Stomach (tissue), 4 donors: Measurements from ENCODE around the gene STMN3.

ENCODE experiments used
- POLR2AphosphoS5 ChIP-seq, 3 donors: sonication (generic); formaldehyde crosslinking; IDR thresholded peaks; one replicate each; pipeline ENCODE4 v1.6.1; 2016; ENCODE audit warnings: antibody characterized with exemption in 3 of 3
- TF ChIP-seq, protein P1 (sequence below), 7 experiments: fragments of 450-650 bp in 4 of 7; fragments of 200-600 bp in 3 of 7; sonication (generic) in 3 of 7; IDR thresholded peaks; one replicate each; pipeline ENCODE4 v1.5.1; 2016 to 2019; ENCODE audit warnings: antibody characterized with exemption in 7 of 7, control low read depth in 2 of 7, mild to moderate bottlenecking in 1 of 7

- TF ChIP-seq, protein P1, sequence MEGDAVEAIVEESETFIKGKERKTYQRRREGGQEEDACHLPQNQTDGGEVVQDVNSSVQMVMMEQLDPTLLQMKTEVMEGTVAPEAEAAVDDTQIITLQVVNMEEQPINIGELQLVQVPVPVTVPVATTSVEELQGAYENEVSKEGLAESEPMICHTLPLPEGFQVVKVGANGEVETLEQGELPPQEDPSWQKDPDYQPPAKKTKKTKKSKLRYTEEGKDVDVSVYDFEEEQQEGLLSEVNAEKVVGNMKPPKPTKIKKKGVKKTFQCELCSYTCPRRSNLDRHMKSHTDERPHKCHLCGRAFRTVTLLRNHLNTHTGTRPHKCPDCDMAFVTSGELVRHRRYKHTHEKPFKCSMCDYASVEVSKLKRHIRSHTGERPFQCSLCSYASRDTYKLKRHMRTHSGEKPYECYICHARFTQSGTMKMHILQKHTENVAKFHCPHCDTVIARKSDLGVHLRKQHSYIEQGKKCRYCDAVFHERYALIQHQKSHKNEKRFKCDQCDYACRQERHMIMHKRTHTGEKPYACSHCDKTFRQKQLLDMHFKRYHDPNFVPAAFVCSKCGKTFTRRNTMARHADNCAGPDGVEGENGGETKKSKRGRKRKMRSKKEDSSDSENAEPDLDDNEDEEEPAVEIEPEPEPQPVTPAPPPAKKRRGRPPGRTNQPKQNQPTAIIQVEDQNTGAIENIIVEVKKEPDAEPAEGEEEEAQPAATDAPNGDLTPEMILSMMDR (IDR thresholded peaks at IDR 0.05): no peak
- no peak for TF ChIP-seq POLR2AphosphoS5 (IDR thresholded peaks at IDR 0.05)
Measured at GRCh38 chr20:63702036-63702665, 48.9 kb upstream of the STMN3 start.
